Ascending aorta (tissue), 2 donors: ENCODE measurements around the gene GTPBP1. TPM values are rescaled to one million over a fixed set of nuclear protein-coding genes. Genes with fewer than 3 reads are reported as not detected.

Experiments
- DNase-seq, 2 donors: peaks; one replicate each; pipeline ENCODE4 v3.0.0-alpha.2; 2019; ENCODE audit warnings: low spot score in 2 of 2
- H3K27ac ChIP-seq, 2 donors: fragments of 200-600 bp; sonication (generic); one replicate each; pipeline ENCODE4 v1.5.1; 2016 to 2017; ENCODE audit warnings: mild to moderate bottlenecking in 1 of 2
- H3K27me3 ChIP-seq: fragments of 200-600 bp; sonication (generic); one replicate; pipeline ENCODE4 v1.5.1; 2017
- H3K36me3 ChIP-seq, 2 donors: fragments of 200-600 bp; sonication (generic); one replicate each; pipeline ENCODE4 v1.5.1; 2016
- H3K4me1 ChIP-seq, 2 donors: fragments of 200-600 bp; sonication (generic); one replicate each; pipeline ENCODE4 v1.5.1; 2016 to 2017; ENCODE audit warnings: mild to moderate bottlenecking in 1 of 2
- H3K4me3 ChIP-seq, 2 donors: fragments of 200-600 bp; sonication (generic); one replicate each; pipeline ENCODE4 v1.5.1; 2016 to 2017; ENCODE audit warnings: mild to moderate bottlenecking in 1 of 2
- H3K9me3 ChIP-seq, 2 donors: fragments of 200-600 bp; sonication (generic); one replicate each; pipeline ENCODE4 v1.5.1; 2016
- CTCF ChIP-seq, 3 experiments: fragments of 200-600 bp in 2 of 3; fragments of 450-650 bp in 1 of 3; sonication (generic) in 2 of 3; IDR thresholded peaks; one replicate each; pipeline ENCODE4 v1.5.1; 2016 to 2019; ENCODE audit warnings: antibody characterized with exemption in 3 of 3, mild to moderate bottlenecking in 1 of 3, moderate library complexity in 1 of 3
- intact Hi-C: fragments of 100-400 bp; cut with DNase I; formaldehyde crosslinking; loops from one replicate; pipeline ENCODE4 v1.15.1; 2023
- total RNA-seq: library from RNA; depleted of rRNA; stranded (reverse); fragments of >200 nt; gene quantifications from one replicate; pipeline ENCODE4 v1.1.0, GENCODE V29; 2016

The GTPBP1 gene
- total RNA-seq, 1 donor from 2014 or later, result 89.5 TPM

- intact Hi-C loops, result no loop called here
- DNase-seq, result no peak
- Histone ChIP-seq H3K36me3 (peaks cover 95 to 97% of the 10 kb centered on the region in 2 donors), H3K9me3 (no peaks in the 10 kb centered on the region), H3K27ac (no peak overlapping the region), H3K4me3 (no peak overlapping the region), H3K4me1 (no peaks in the 10 kb centered on the region), H3K27me3 (no peaks in the 10 kb centered on the region)
- TF ChIP-seq CTCF (IDR thresholded peaks at IDR 0.05), result no peak
Measured at GRCh38 chr22:38725900-38726655, 20.3 kb downstream of the GTPBP1 start.

- no peaks in the 10 kb centered on the region for H3K9me3 ChIP-seq
- no peak overlapping the region for H3K4me3 ChIP-seq
- peaks cover 2 to 9% of the 10 kb centered on the region in 2 donors for H3K4me1 ChIP-seq
- intact Hi-C loops, result no loop called here
- H3K27ac ChIP-seq, result no peak overlapping the region
- DNase-seq, result no peak
- peaks cover 87 to 97% of the 10 kb centered on the region in 2 donors for H3K36me3 ChIP-seq
- TF ChIP-seq CTCF (IDR thresholded peaks at IDR 0.05), result no peak
- H3K27me3 ChIP-seq, result no peaks in the 10 kb centered on the region
Measured at GRCh38 chr22:38727123-38727522, 21.4 kb downstream of the GTPBP1 start.

- no peak for TF ChIP-seq CTCF (IDR thresholded peaks at IDR 0.05)
- intact Hi-C loops, result no loop called here
- peaks cover 80 to 92% of the 10 kb centered on the region in 2 donors for H3K36me3 ChIP-seq
- H3K27ac ChIP-seq, result no peak overlapping the region
- no peaks in the 10 kb centered on the region for H3K9me3 ChIP-seq
- peaks cover 5 to 12% of the 10 kb centered on the region in 2 donors for H3K4me1 ChIP-seq
- DNase-seq, result no peak
- no peak overlapping the region for H3K4me3 ChIP-seq
- no peaks in the 10 kb centered on the region for H3K27me3 ChIP-seq
Measured at GRCh38 chr22:38727530-38728451, 22.0 kb downstream of the GTPBP1 start.

GRCh38 chr22:38728871-38729796 is 23.4 kb downstream of the GTPBP1 start:
- H3K36me3 ChIP-seq, result peaks cover 67 to 80% of the 10 kb centered on the region in 2 donors

More at GRCh38 chr22:38728871-38729796, 23.4 kb downstream of the GTPBP1 start:
- no peak for TF ChIP-seq CTCF (IDR thresholded peaks at IDR 0.05)
- intact Hi-C loops, result no loop called here
- Histone ChIP-seq H3K4me1 (peaks cover 16 to 22% of the 10 kb centered on the region in 2 donors), H3K27ac (no peak overlapping the region), H3K4me3 (no peak overlapping the region), H3K27me3 (no peaks in the 10 kb centered on the region), H3K9me3 (no peaks in the 10 kb centered on the region)
- no peak for DNase-seq
